HepG2 (cell line): Measurements from ENCODE around the gene ARF6. TPM values are rescaled to one million over a fixed set of nuclear protein-coding genes. Genes with fewer than 3 reads are reported as not detected.
A peak's percentile ranks its signal among the peaks of the same experiment; 100 is the strongest.

Experiments
- MXD4 ChIP-seq: IDR thresholded peaks from 2 replicates; pipeline ENCODE4 v1.6.1; 2016; ENCODE audit warnings: mild to moderate bottlenecking, missing biosample characterization, missing genetic modification reagents
- SMARCC2 ChIP-seq: fragments of 450-650 bp; IDR thresholded peaks from 2 replicates; pipeline ENCODE4 v1.6.1; 2017; ENCODE audit warnings: antibody characterized with exemption, mild to moderate bottlenecking
- XBP1 ChIP-seq: sonication (generic); formaldehyde crosslinking; IDR thresholded peaks from 2 replicates; pipeline ENCODE4 v1.5.0; 2020; ENCODE audit warnings: missing genetic modification reagents
- ZBTB38 ChIP-seq: sonication (generic); formaldehyde crosslinking; IDR thresholded peaks from 2 replicates; pipeline ENCODE4 v1.5.1; 2020; ENCODE audit warnings: mild to moderate bottlenecking, missing genetic modification reagents
- ZHX2 ChIP-seq, 2 experiments: sonication (generic) in 1 of 2; formaldehyde crosslinking in 1 of 2; IDR thresholded peaks; 2 replicates each; pipeline versions ENCODE4 v1.6.1 to v1.9.0; 2014 to 2022; ENCODE audit warnings: antibody characterized with exemption in 1 of 2, borderline replicate concordance in 1 of 2, inconsistent platforms in 1 of 2, low read depth in 1 of 2, missing genetic modification reagents in 1 of 2
- ZNF142 ChIP-seq: sonication (generic); formaldehyde crosslinking; IDR thresholded peaks from 2 replicates; pipeline ENCODE4 v1.4.0; 2020; ENCODE audit warnings: missing genetic modification reagents
- ZNF280D ChIP-seq: sonication (generic); formaldehyde crosslinking; IDR thresholded peaks from 2 replicates; pipeline ENCODE4 v1.5.1; 2020; ENCODE audit warnings: mild to moderate bottlenecking, missing genetic modification reagents
- ZNF557 ChIP-seq: sonication (generic); formaldehyde crosslinking; IDR thresholded peaks from 2 replicates; pipeline ENCODE4 v1.4.0; 2020; ENCODE audit warnings: missing genetic modification reagents
- polyA plus RNA-seq, 8 experiments: library from polyadenylated mRNA; depleted of rRNA in 3 of 8; stranded (reverse) in 7 of 8; unstranded in 1 of 8; fragments of >200 nt; fragmentation: Illumina TruSeq in 4 of 8; extraction: Trizol in 4 of 8; gene quantifications; 2 replicates each; pipeline versions ENCODE4 v1.2.1 to v1.2.3, GENCODE V29; 2011 to 2016; ENCODE audit warnings: low read depth in 4 of 8, missing spikeins in 1 of 8, mixed read lengths in 1 of 8; ENCODE audit not compliant: insufficient read depth in 1 of 8
- total RNA-seq, 5 experiments: library from RNA; depleted of rRNA; stranded (reverse); fragments of >200 nt; fragmentation: Illumina TruSeq; extraction: Trizol; gene quantifications; 2 replicates each; pipeline ENCODE4 v1.2.3, GENCODE V29; 2016; ENCODE audit warnings: low read depth in 1 of 5
- TF ChIP-seq, protein P1 (sequence below): sonication (generic); formaldehyde crosslinking; IDR thresholded peaks from 2 replicates; pipeline ENCODE4 v1.4.0; 2020; ENCODE audit warnings: missing genetic modification reagents, mild to moderate bottlenecking, borderline replicate concordance
- TF ChIP-seq, protein P2 (sequence below): sonication (generic); formaldehyde crosslinking; IDR thresholded peaks from 2 replicates; pipeline ENCODE4 v1.8.0; 2022; ENCODE audit warnings: missing genetic modification reagents, low read depth, mild to moderate bottlenecking, borderline replicate concordance

Gene ARF6
- total and polyA plus RNA-seq, 2 of the 13 experiments (the other 11 are each of a cell fraction or from before 2014, with no cell fraction given): 12.7 to 31.9 TPM

GRCh38 chr14:49853572-49854375 is 39.1 kb upstream of the ARF6 start (continued):
- TF ChIP-seq ZNF280D (CRISPR knock-in tag) (peak; percentile 98), ZHX2 (IDR thresholded peaks at IDR 0.05; ENCODE audit: low read depth) (no peak), ZHX2 (CRISPR knock-in tag; IDR thresholded peaks at IDR 0.05; ENCODE audit: borderline replicate concordance) (no peak), ZNF557 (peak; percentile 71; the same call in 1 of the 2 replicates), SMARCC2 (no peak), XBP1 (CRISPR knock-in tag) (no peak), MXD4 (CRISPR knock-in tag) (no peak; the same call in 1 of the 2 replicates), ZNF142 (no peak), ZBTB38 (CRISPR knock-in tag) (0 out of 2 replicates have a peak, but pooled peaks have one; percentile 31)
- TF ChIP-seq, protein P1, sequence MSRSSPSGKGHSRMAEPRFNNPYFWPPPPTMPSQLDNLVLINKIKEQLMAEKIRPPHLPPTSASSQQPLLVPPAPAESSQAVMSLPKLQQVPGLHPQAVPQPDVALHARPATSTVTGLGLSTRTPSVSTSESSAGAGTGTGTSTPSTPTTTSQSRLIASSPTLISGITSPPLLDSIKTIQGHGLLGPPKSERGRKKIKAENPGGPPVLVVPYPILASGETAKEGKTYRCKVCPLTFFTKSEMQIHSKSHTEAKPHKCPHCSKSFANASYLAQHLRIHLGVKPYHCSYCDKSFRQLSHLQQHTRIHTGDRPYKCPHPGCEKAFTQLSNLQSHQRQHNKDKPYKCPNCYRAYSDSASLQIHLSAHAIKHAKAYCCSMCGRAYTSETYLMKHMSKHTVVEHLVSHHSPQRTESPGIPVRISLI (CRISPR knock-in tag): no peak; the same call in 1 of the 2 replicates
- TF ChIP-seq, protein P2, sequence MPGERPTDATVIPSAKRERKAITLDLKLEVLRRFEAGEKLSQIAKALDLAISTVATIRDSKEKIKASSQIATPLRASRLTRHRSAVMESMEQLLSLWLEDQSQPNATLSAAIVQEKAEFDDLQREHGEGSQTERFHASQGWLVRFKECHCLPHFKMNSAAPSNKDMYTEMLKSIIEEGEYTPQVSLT (CRISPR knock-in tag): no peak
